ENCODE measurements around the gene STPG4. TPM values are rescaled to one million over a fixed set of nuclear protein-coding genes. Genes with fewer than 3 reads are reported as not detected.

Gene STPG4
- total and polyA plus RNA-seq, 2 of the 8 experiments (the other 6 are each of a cell fraction or from before 2014, with no cell fraction given) = 0.28 TPM; not detected in 1

GRCh38 chr2:47065771-47066380 is 89.2 kb downstream of the STPG4 start:
- TF ChIP-seq TEAD4 (IDR thresholded peaks at IDR 0.05; ENCODE audit: low read depth, low read length) = 0 out of 2 replicates have a peak, but pooled peaks have one; percentile 34
- TF ChIP-seq RAD21 (IDR thresholded peaks at IDR 0.05 in 1 of 2, conservative IDR thresholded peaks at IDR 0.05 in 1 of 2; ENCODE audit: low read depth in 2 of 2, low read length in 2 of 2) = no peak
- H2BK5ac ChIP-seq (ENCODE audit: low read depth, low read length) = 0 out of 2 replicates have a peak overlapping the region, but pooled peaks have one; percentile 47
- H3K79me2 ChIP-seq (ENCODE audit: control insufficient read depth in 1 of 2, insufficient read depth in 2 of 2, low read length in 2 of 2) = no peaks in the 10 kb centered on the region
- H3K79me1 ChIP-seq (ENCODE audit: low read depth, low read length) = no peaks in the 10 kb centered on the region
- H3K9ac ChIP-seq (replicated peaks in 1 of 4; ENCODE audit: extremely low read depth in 1 of 4, low read depth in 3 of 4, low read length in 3 of 4) = no peak overlapping the region
- H3K4me3 ChIP-seq (ENCODE audit: extremely low read depth in 1 of 4, insufficient read depth in 2 of 4, low read depth in 3 of 4, low read length in 4 of 4) = no peak overlapping the region
- no peaks in the 10 kb centered on the region for H3K23me2 ChIP-seq (ENCODE audit: low read depth, low read length)
- H2AFZ ChIP-seq (ENCODE audit: low read length) = no peak overlapping the region
- ChIA-PET CTCF (ENCODE audit: partially characterized antibody) (interaction anchor here (0.6 to 2.7 kb wide), 10 partner anchors 7 to 242 kb away, joined by 3 to 7 read pairs (median 4); no protein-coding TSS in a partner anchor), POLR2A (ENCODE audit: partially characterized antibody) (interaction anchor here (1.1 kb wide), 1 partner anchor 107 kb away, joined by 3 read pairs; no protein-coding TSS in a partner anchor)
- H2BK12ac ChIP-seq (ENCODE audit: low read depth, low read length) = peak overlapping the region; percentile 60
- no peak overlapping the region for H3K4ac ChIP-seq (replicated peaks; ENCODE audit: insufficient read length, low read depth, low read length)
- peaks cover 2 to 21% (median 16%) of the 10 kb centered on the region in 4 experiments for H3K4me1 ChIP-seq (replicated peaks in 1 of 4; ENCODE audit: control insufficient read depth in 3 of 4, insufficient read depth in 4 of 4, low read length in 3 of 4)
- FAIRE-seq = no peak
- 86% methylated on average over 4 of the region's 4 CpGs; no CpG with 5 or more reads in 1 of the 2 experiments for WGBS, 2 experiments (ENCODE audit: extremely low coverage in 1 of 2, insufficient coverage in 1 of 2, insufficient read length in 1 of 2, insufficient replicate concordance in 2 of 2, low coverage in 1 of 2, low lambda C conversion rate in 2 of 2, missing lambda C conversion rate in 1 of 2)
- no peak overlapping the region for H3K4me2 ChIP-seq (ENCODE audit: insufficient read depth in 1 of 2, low read depth in 2 of 2, low read length in 2 of 2)
- H3K14ac ChIP-seq (ENCODE audit: insufficient read length) = no peak overlapping the region
- H2BK20ac ChIP-seq (ENCODE audit: low read length) = no peak overlapping the region
- H4K8ac ChIP-seq (ENCODE audit: extremely low read depth, insufficient read depth, low read length) = no peak overlapping the region
- H2BK15ac ChIP-seq (ENCODE audit: low read length) = peak overlapping the region; percentile 46; the same call in 1 of the 2 replicates
- no peaks in the 10 kb centered on the region for H3K27me3 ChIP-seq (replicated peaks in 1 of 4; ENCODE audit: control insufficient read depth in 3 of 4, extremely low read depth in 1 of 4, insufficient read depth in 3 of 4, low read length in 3 of 4)
- no peaks in the 10 kb centered on the region for H4K20me1 ChIP-seq (replicated peaks in 1 of 2; ENCODE audit: control insufficient read depth in 1 of 2, insufficient read depth in 2 of 2, low read length in 2 of 2)
- no peak for DNase-seq (ENCODE audit: low read depth in 1 of 2, low spot score in 2 of 2)
- 0 out of 2 replicates have a peak overlapping the region, but pooled peaks have one; percentile 32 for H2AK5ac ChIP-seq (ENCODE audit: low read depth, low read length)
- H3K23ac ChIP-seq (ENCODE audit: insufficient read length) = no peak overlapping the region
- no peaks in the 10 kb centered on the region for H3K36me3 ChIP-seq (ENCODE audit: control insufficient read depth in 2 of 4, insufficient read depth in 4 of 4, low read length in 3 of 4)
- no peak overlapping the region for H4K91ac ChIP-seq (replicated peaks; ENCODE audit: insufficient read length, low read length)
- H3K9me3 ChIP-seq (ENCODE audit: insufficient read depth in 2 of 2, low read depth in 1 of 2, low read length in 1 of 2) = no peaks in the 10 kb centered on the region
- no peak overlapping the region for H3K56ac ChIP-seq (replicated peaks; ENCODE audit: insufficient read length, low read depth, low read length)
- no peak overlapping the region for H4K5ac ChIP-seq (ENCODE audit: insufficient read length, low read depth, low read length)
- no peak overlapping the region for H2BK120ac ChIP-seq (replicated peaks; ENCODE audit: low read depth, low read length)
- H3K27ac ChIP-seq (ENCODE audit: low read depth, low read length) = no peak overlapping the region; the same call in 1 of the 2 replicates
- peak overlapping the region; percentile 76 for H3K18ac ChIP-seq (ENCODE audit: extremely low read depth, low read length)

Data from H1 (cell line).